ENCODE results near the gene SOHLH1.

The SOHLH1 gene

GRCh38 chr9:135703726-135704125 is 4.4 kb upstream of the SOHLH1 start:
- DNase-seq (ENCODE audit: low read depth in 2 of 2) = no peak

GRCh38 chr9:135701959-135702721 is 2.9 kb upstream of the SOHLH1 start, which contains the start of gene KCNT1:
KCNT1 (plus strand) TSS chr9:135702185; CDS start chr9:135702259, 74 bp downstream.
- DNase-seq (ENCODE audit: low read depth in 2 of 2) = no peak

GRCh38 chr9:135701067-135701958 is 2.0 kb upstream of the SOHLH1 start:
- no peak for DNase-seq (ENCODE audit: low read depth in 2 of 2)

- no peak for DNase-seq (ENCODE audit: low read depth in 2 of 2)
Observed at GRCh38 chr9:135700525-135700924, 1.2 kb upstream of the SOHLH1 start.

GRCh38 chr9:135698767-135699166 is 514 bp downstream of the SOHLH1 start:
- DNase-seq (ENCODE audit: low read depth in 2 of 2) = no peak

- DNase-seq (ENCODE audit: low read depth in 2 of 2) = no peak
Observed at GRCh38 chr9:135698236-135698635, 1.0 kb downstream of the SOHLH1 start.

GRCh38 chr9:135697226-135697625 is 2.1 kb downstream of the SOHLH1 start:
- DNase-seq (ENCODE audit: low read depth in 2 of 2) = no peak

- no peak for DNase-seq (ENCODE audit: low read depth in 2 of 2)
Observed at GRCh38 chr9:135696446-135696845, 2.8 kb downstream of the SOHLH1 start.

GRCh38 chr9:135695642-135696041 is 3.6 kb downstream of the SOHLH1 start:
- DNase-seq (ENCODE audit: low read depth in 2 of 2) = no peak

GRCh38 chr9:135695036-135695435 is 4.2 kb downstream of the SOHLH1 start:
- DNase-seq (ENCODE audit: low read depth in 2 of 2) = no peak

GRCh38 chr9:135694414-135694813 is 4.9 kb downstream of the SOHLH1 start:
- DNase-seq (ENCODE audit: low read depth in 2 of 2) = no peak

- DNase-seq (ENCODE audit: low read depth in 2 of 2) = no peak
Observed at GRCh38 chr9:135693771-135694170, 5.5 kb downstream of the SOHLH1 start.

- DNase-seq (ENCODE audit: low read depth in 2 of 2) = no peak
Observed at GRCh38 chr9:135693265-135693664, 6.0 kb downstream of the SOHLH1 start.

- no peak for DNase-seq (ENCODE audit: low read depth in 2 of 2)
Observed at GRCh38 chr9:135692410-135692809, 6.9 kb downstream of the SOHLH1 start.

- no peak for DNase-seq (ENCODE audit: low read depth in 2 of 2)
Observed at GRCh38 chr9:135690836-135691570, 8.3 kb downstream of the SOHLH1 start.

- no peak for DNase-seq (ENCODE audit: low read depth in 2 of 2)
Observed at GRCh38 chr9:135689011-135689410, 10.3 kb downstream of the SOHLH1 start.

- no peak for DNase-seq (ENCODE audit: low read depth in 2 of 2)
Observed at GRCh38 chr9:135687216-135687615, 12.1 kb downstream of the SOHLH1 start.

GRCh38 chr9:135684691-135685090 is 14.6 kb downstream of the SOHLH1 start:
- DNase-seq (ENCODE audit: low read depth in 2 of 2) = no peak

- DNase-seq (ENCODE audit: low read depth in 2 of 2) = no peak
Observed at GRCh38 chr9:135683401-135684034, 15.8 kb downstream of the SOHLH1 start.

- no peak for DNase-seq (ENCODE audit: low read depth in 2 of 2)
Observed at GRCh38 chr9:135681161-135681560, 18.1 kb downstream of the SOHLH1 start.

- DNase-seq (ENCODE audit: low read depth in 2 of 2) = no peak
Observed at GRCh38 chr9:135680056-135680455, 19.2 kb downstream of the SOHLH1 start.

Measured in activated CD8-positive, alpha-beta memory T cell treated with anti-CD3 and anti-CD28 coated beads for 4 hours (primary cell).